HepG2 (cell line): Measurements from ENCODE around the gene PITHD1.

Source experiments
- AFF4 ChIP-seq: sonication (generic); formaldehyde crosslinking; IDR thresholded peaks from 2 replicates; pipeline ENCODE4 v1.4.0; 2020; ENCODE audit warnings: missing genetic modification reagents
- ATF6 ChIP-seq: sonication (generic); formaldehyde crosslinking; conservative IDR thresholded peaks from 2 replicates; pipeline ENCODE4 v1.4.0; 2020; ENCODE audit warnings: missing genetic modification reagents
- BRD4 ChIP-seq: sonication (generic); formaldehyde crosslinking; IDR thresholded peaks from 2 replicates; pipeline ENCODE4 v1.4.0; 2020; ENCODE audit warnings: missing genetic modification reagents
- GFI1 ChIP-seq: sonication (generic); formaldehyde crosslinking; IDR thresholded peaks from 2 replicates; pipeline ENCODE4 v1.5.0; 2020; ENCODE audit warnings: missing genetic modification reagents, mild to moderate bottlenecking, borderline replicate concordance
- MXI1 ChIP-seq: IDR thresholded peaks from 3 replicates; pipeline ENCODE4 v1.6.1; 2012; ENCODE audit warnings: low read depth, low read length, inconsistent platforms, borderline replicate concordance
- RELA ChIP-seq: sonication (generic); formaldehyde crosslinking; IDR thresholded peaks from 2 replicates; pipeline ENCODE4 v1.4.0; 2020; ENCODE audit warnings: missing genetic modification reagents
- REXO4 ChIP-seq: sonication (generic); formaldehyde crosslinking; IDR thresholded peaks from 2 replicates; pipeline ENCODE4 v1.8.0; 2022; ENCODE audit warnings: missing genetic modification reagents, mild to moderate bottlenecking, borderline replicate concordance
- SP4 ChIP-seq: sonication (generic); formaldehyde crosslinking; IDR thresholded peaks from 2 replicates; pipeline ENCODE4 v1.8.1; 2023; ENCODE audit warnings: mild to moderate bottlenecking, missing genetic modification reagents
- ZNF558 ChIP-seq: sonication (generic); formaldehyde crosslinking; IDR thresholded peaks from 2 replicates; pipeline ENCODE4 v1.9.0; 2022; ENCODE audit warnings: mild to moderate bottlenecking, missing genetic modification reagents, borderline replicate concordance
- ZNF660 ChIP-seq: sonication (generic); formaldehyde crosslinking; IDR thresholded peaks from 2 replicates; pipeline ENCODE4 v1.5.1; 2020; ENCODE audit warnings: mild to moderate bottlenecking, low read depth, missing genetic modification reagents, borderline replicate concordance
- TF ChIP-seq, protein P1 (sequence below): sonication (generic); formaldehyde crosslinking; IDR thresholded peaks from 2 replicates; pipeline ENCODE4 v1.5.1; 2020; ENCODE audit warnings: missing genetic modification reagents, mild to moderate bottlenecking, borderline replicate concordance
- TF ChIP-seq, protein P2 (sequence below), 2 experiments: IDR thresholded peaks; 2 replicates each; pipeline ENCODE4 v1.6.1; 2011 to 2012; ENCODE audit warnings: low read length in 2 of 2, borderline replicate concordance in 1 of 2, low read depth in 1 of 2, mild to moderate bottlenecking in 1 of 2, moderate library complexity in 1 of 2
- TF ChIP-seq, protein P3 (sequence below): sonication (generic); formaldehyde crosslinking; IDR thresholded peaks from 2 replicates; pipeline ENCODE4 v1.4.0; 2020; ENCODE audit warnings: missing genetic modification reagents, low read depth, mild to moderate bottlenecking, borderline replicate concordance

DNA sequence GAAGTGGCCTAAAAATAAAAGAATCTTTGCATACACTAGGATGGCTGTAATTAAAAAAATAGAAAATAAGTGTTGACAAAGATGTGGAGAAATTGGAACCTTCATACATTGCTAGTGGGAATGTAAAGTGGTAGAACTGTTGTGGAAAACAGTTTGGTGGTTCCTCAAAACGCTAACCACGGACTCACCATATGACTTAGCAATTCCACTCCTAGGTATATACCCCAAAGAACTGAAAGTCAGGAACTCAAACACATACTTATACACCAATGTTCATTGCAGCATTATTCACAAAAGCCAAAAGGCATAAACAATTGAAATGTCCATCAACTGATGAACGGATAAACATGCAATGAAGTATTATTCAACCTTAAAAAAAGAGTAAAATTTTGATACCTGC, 57.8 kb downstream of the PITHD1 start:
- no peak for TF ChIP-seq ZNF660 (CRISPR knock-in tag)
- TF ChIP-seq, protein P1, sequence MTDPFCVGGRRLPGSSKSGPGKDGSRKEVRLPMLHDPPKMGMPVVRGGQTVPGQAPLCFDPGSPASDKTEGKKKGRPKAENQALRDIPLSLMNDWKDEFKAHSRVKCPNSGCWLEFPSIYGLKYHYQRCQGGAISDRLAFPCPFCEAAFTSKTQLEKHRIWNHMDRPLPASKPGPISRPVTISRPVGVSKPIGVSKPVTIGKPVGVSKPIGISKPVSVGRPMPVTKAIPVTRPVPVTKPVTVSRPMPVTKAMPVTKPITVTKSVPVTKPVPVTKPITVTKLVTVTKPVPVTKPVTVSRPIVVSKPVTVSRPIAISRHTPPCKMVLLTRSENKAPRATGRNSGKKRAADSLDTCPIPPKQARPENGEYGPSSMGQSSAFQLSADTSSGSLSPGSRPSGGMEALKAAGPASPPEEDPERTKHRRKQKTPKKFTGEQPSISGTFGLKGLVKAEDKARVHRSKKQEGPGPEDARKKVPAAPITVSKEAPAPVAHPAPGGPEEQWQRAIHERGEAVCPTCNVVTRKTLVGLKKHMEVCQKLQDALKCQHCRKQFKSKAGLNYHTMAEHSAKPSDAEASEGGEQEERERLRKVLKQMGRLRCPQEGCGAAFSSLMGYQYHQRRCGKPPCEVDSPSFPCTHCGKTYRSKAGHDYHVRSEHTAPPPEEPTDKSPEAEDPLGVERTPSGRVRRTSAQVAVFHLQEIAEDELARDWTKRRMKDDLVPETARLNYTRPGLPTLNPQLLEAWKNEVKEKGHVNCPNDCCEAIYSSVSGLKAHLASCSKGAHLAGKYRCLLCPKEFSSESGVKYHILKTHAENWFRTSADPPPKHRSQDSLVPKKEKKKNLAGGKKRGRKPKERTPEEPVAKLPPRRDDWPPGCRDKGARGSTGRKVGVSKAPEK (CRISPR knock-in tag), result no peak
- TF ChIP-seq GFI1 (CRISPR knock-in tag), result no peak
- TF ChIP-seq, protein P2, sequence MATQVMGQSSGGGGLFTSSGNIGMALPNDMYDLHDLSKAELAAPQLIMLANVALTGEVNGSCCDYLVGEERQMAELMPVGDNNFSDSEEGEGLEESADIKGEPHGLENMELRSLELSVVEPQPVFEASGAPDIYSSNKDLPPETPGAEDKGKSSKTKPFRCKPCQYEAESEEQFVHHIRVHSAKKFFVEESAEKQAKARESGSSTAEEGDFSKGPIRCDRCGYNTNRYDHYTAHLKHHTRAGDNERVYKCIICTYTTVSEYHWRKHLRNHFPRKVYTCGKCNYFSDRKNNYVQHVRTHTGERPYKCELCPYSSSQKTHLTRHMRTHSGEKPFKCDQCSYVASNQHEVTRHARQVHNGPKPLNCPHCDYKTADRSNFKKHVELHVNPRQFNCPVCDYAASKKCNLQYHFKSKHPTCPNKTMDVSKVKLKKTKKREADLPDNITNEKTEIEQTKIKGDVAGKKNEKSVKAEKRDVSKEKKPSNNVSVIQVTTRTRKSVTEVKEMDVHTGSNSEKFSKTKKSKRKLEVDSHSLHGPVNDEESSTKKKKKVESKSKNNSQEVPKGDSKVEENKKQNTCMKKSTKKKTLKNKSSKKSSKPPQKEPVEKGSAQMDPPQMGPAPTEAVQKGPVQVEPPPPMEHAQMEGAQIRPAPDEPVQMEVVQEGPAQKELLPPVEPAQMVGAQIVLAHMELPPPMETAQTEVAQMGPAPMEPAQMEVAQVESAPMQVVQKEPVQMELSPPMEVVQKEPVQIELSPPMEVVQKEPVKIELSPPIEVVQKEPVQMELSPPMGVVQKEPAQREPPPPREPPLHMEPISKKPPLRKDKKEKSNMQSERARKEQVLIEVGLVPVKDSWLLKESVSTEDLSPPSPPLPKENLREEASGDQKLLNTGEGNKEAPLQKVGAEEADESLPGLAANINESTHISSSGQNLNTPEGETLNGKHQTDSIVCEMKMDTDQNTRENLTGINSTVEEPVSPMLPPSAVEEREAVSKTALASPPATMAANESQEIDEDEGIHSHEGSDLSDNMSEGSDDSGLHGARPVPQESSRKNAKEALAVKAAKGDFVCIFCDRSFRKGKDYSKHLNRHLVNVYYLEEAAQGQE (IDR thresholded peaks at IDR 0.05; ENCODE audit: borderline replicate concordance in 1 of 2, low read depth in 1 of 2, low read length in 2 of 2), result no peak
- TF ChIP-seq, protein P3, sequence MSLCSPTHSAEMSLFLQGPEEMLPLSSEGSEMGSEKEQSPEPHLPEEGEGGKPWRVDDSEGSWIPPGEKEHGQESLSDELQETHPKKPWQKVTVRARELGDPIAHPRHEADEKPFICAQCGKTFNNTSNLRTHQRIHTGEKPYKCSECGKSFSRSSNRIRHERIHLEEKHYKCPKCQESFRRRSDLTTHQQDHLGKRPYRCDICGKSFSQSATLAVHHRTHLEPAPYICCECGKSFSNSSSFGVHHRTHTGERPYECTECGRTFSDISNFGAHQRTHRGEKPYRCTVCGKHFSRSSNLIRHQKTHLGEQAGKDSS, result no peak
- no peak for TF ChIP-seq RELA
- TF ChIP-seq AFF4 (CRISPR knock-in tag), result no peak
- no peak for TF ChIP-seq ATF6 (CRISPR knock-in tag)
- no peak for TF ChIP-seq BRD4
- no peak for TF ChIP-seq REXO4
- TF ChIP-seq MXI1, result no peak
- no peak for TF ChIP-seq ZNF558
- no peak for TF ChIP-seq SP4 (CRISPR knock-in tag)
